ENCODE data around the gene ABHD8. TPM values are rescaled to one million over a fixed set of nuclear protein-coding genes. Genes with fewer than 3 reads are reported as not detected.
"Not testable (repeated sequence)": the region's sequence is repeated elsewhere in the genome, so short reads cannot be mapped to it uniquely, and the experiment has no call there.

Gene ABHD8
- total RNA-seq, 1 donor, result 13.8 TPM

DNA sequence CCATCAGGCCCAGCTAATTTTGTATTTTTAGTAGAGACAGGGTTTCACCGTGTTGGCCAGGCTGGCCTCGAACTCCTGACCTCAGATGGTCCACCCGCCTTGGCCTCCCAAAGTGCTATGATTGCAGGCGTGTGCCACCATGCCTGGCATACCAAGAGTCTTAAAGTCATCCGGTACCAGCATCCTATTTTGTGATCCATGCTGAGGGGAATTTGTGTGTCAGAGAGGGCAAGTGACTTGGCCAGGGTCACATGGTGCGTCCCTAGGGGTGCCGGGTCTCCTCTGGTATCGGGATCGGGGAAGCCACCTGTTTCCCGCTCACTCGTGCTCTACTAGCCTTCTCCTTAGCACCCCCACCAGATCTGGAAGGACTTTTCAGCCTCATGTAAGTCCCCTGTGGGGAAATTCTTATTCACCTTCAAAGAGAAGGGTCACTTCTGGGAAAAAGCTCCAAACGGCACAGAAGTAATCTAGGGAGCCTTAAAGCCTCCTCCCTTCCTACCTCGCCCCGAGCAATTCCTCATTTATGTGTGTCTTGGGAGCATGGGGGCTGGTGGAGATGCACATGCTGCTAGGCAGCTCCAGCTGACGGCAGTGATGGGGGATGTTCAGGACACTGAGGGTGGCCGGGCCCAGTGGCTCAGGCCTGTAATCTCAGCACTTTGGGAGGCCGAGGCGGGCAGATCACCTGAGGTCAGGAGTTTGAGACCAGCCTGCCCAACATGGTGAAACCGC is 27.6 kb downstream of the ABHD8 start:
- TF ChIP-seq, protein P1, sequence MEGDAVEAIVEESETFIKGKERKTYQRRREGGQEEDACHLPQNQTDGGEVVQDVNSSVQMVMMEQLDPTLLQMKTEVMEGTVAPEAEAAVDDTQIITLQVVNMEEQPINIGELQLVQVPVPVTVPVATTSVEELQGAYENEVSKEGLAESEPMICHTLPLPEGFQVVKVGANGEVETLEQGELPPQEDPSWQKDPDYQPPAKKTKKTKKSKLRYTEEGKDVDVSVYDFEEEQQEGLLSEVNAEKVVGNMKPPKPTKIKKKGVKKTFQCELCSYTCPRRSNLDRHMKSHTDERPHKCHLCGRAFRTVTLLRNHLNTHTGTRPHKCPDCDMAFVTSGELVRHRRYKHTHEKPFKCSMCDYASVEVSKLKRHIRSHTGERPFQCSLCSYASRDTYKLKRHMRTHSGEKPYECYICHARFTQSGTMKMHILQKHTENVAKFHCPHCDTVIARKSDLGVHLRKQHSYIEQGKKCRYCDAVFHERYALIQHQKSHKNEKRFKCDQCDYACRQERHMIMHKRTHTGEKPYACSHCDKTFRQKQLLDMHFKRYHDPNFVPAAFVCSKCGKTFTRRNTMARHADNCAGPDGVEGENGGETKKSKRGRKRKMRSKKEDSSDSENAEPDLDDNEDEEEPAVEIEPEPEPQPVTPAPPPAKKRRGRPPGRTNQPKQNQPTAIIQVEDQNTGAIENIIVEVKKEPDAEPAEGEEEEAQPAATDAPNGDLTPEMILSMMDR (IDR thresholded peaks at IDR 0.05; ENCODE audit: insufficient read depth, low read depth, low read length), result no peak
- H3K4me3 ChIP-seq (ENCODE audit: low read depth, low read length), result no peak overlapping the region
- DNase-seq (ENCODE audit: low read depth), result no peak

DNA sequence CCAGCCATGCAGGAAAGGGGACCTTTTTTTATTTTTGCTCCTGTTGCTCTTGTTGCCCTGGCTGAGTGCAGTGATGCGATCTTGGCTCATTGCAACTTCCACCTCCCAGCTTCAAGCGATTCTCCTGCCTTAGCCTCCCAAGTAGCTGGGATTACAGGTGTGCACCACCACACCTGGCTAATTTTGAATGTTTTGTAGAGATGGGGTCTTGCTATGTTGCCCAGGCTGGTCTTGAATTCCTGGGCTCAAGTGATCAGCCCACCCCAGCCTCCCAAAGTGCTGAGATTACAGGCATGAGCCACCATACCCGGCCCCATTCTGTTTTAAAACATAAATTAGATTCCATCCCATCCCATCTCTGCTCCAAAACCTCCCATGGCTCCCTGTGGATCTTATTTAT is 28.3 kb downstream of the ABHD8 start:
- not testable (repeated sequence) for H3K4me3 ChIP-seq (ENCODE audit: low read depth, low read length); DNase-seq (ENCODE audit: low read depth)

DNA sequence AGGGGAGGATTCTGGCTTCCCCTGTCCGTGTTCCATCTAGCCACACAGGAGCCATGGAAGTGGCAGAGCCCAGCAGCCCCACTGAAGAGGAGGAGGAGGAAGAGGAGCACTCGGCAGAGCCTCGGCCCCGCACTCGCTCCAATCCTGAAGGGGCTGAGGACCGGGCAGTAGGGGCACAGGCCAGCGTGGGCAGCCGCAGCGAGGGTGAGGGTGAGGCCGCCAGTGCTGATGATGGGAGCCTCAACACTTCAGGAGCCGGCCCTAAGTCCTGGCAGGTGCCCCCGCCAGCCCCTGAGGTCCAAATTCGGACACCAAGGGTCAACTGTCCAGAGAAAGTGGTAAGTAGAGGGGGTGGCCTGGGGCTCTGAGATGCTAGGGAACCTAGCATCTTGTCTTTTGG is 34.5 kb downstream of the ABHD8 start:
- no peak overlapping the region for H3K4me3 ChIP-seq (ENCODE audit: low read depth, low read length)
- TF ChIP-seq, protein P1 (IDR thresholded peaks at IDR 0.05; ENCODE audit: insufficient read depth, low read depth, low read length), result no peak
- no peak for DNase-seq (ENCODE audit: low read depth)

DNA sequence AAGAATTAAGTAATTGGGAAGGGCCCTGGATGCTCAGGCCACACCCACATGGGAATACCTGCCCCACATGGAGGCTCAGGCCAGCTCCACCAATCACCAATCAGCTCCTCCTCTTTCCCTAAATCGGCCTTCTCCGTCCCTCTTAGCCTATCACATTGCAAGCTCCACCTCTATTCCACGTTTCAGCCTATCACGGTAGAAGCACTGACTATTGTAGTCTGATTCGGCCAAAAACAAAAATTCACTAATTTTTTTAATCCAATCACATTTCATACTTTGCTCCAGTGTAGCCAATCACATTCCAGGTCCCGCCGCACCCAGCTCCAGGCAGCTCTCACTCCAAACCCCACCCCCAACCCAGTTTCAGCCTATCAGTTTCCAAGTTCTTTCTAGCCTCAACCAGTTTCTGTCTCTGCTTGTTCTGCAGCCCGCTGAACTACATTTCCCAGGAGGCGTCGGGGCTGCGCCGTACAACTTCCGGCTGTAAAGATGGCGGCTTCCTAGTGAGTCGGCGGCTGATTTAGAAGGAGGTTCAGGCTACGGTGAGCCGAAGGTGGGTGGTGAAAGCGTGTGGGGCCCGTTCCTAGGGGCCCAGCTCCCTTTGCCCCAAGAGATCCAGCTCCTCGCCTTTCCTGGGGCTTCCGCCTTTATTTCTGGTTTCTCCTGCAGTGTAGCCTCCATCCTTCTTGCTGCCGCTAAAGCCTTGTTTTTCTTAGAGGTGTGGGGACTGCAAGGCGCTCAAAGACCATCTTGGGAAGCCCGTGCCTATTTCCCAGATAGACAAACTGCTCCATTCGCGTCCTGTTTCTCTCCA is 36.0 kb downstream of the ABHD8 start, which contains the start of gene BABAM1:
Gene BABAM1 (plus strand): TSS at position 469 of the 814 bp plus-strand sequence. CDS start 1,364 bp downstream, outside the sequence.
- DNase-seq (ENCODE audit: low read depth), result peak; percentile 99
- TF ChIP-seq, protein P1 (IDR thresholded peaks at IDR 0.05; ENCODE audit: insufficient read depth, low read depth, low read length), result no peak
- H3K4me3 ChIP-seq (ENCODE audit: low read depth, low read length), result peak within 1 kb of the TSS; percentile 93

DNA sequence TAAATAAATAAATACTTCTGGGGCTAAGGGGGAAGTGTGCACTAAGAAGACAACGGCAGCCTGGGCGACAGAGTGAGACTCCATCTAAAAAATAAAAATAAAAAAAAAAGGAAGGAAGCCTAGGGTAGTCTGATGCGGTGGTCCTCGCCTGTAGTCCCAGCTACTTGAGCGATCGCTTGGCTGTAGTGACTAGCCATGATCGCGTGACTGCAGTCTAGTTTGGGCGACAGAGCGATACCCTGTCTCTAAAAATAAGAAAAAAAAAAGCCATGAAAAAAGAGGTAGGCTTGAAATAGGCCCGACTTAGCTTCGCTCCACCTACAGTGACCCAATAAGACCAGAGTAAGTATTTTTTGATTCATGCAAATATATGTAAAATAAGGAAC is 36.6 kb downstream of the ABHD8 start:
- TF ChIP-seq, protein P1 (IDR thresholded peaks at IDR 0.05; ENCODE audit: insufficient read depth, low read depth, low read length), result no peak
- no peak for DNase-seq (ENCODE audit: low read depth)
- no peak overlapping the region for H3K4me3 ChIP-seq (ENCODE audit: low read depth, low read length)

DNA sequence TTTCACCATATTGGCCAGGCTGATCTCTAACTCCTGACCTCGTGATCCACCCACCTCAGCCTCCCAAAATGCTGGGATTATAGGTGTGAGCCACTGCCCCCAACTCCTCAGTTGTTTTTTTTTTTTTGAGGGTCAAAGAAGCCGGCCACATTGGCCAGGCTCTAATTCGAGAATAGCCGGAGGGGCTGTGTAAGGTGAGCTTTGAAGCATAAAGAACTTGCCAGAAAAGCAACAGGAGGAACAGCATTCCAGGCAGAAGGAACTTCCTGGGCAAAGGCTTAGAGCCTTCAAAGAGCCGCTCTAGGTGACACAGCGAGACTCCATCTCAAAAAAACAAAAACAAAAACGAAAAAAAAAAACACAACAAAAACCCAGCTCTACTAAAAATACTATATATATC is 37.2 kb downstream of the ABHD8 start:
- no peak overlapping the region for H3K4me3 ChIP-seq (ENCODE audit: low read depth, low read length)
- TF ChIP-seq, protein P1 (IDR thresholded peaks at IDR 0.05; ENCODE audit: insufficient read depth, low read depth, low read length), result no peak
- DNase-seq (ENCODE audit: low read depth), result no peak

DNA sequence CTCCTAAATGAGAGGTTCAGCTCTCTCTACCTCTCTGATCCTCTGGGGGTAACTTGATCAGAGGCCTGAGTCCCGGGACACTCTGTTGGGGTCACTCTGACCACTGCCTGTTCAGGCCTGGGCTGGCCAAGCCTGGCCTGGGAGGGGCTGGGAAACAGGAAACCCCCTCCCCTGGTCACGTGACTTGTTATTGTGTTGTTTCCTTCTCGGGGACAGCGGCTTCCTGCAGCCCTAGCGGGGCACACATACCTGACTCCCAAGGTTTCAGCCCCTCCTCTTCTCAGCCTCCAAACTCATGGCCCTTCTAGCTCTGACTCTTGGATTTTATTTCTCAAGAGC is 38.6 kb downstream of the ABHD8 start, which contains the start of gene USHBP1:
Gene USHBP1 (minus strand): TSS at position 105 of the 339 bp plus-strand sequence. CDS start 446 bp downstream, outside the sequence.
- H3K4me3 ChIP-seq (ENCODE audit: low read depth, low read length), result no peak within 1 kb of the TSS
- no peak for DNase-seq (ENCODE audit: low read depth)
- TF ChIP-seq, protein P1 (IDR thresholded peaks at IDR 0.05; ENCODE audit: insufficient read depth, low read depth, low read length), result no peak

All from fibroblast of villous mesenchyme (primary cell).